NCI-H748 treated with DMSO at 0.1 percent for 48 hours (cell line): ENCODE data around the gene LTBP1.

ENCODE experiments used
- DNase-seq: peaks from one replicate; lab custom pipeline; 2025; lab: John Stamatoyannopoulos, UW

Gene LTBP1

DNA sequence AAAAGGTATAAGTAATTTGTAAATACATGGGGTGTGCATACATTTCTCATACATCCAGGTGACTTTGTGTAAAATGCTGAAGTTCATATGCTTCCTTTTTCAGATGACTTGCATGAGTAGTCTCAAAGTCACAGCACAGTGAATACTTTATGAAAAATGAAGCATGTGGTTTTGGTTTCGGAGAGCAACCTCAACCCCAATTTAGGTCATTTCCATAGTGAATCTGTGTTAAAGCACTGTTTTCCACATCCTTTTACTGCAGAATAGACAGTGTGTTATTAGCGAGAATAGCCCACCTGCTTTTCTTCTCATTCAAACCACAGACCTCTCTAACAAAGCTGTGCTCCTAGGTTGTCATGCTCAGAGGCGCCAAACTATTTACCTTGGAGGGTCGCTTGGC is 325.2 kb downstream of the LTBP1 start:
- no peak for DNase-seq

DNA sequence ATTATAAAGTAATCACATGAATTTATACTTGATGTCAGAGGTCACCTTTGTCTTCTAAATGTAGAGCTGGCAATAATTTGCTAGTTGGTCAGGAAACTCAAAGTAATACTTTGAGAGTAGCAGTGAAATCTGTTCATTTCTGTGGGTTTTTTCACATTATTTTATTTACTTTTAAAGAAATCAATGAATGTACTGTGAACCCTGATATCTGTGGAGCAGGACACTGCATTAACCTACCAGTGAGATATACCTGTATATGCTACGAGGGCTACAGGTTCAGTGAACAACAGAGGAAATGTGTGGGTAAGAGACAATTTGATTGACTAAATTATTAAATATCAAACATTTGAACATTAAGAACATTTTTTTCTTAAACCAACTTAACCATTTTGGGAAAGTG is 326.7 kb downstream of the LTBP1 start:
- no peak for DNase-seq

DNA sequence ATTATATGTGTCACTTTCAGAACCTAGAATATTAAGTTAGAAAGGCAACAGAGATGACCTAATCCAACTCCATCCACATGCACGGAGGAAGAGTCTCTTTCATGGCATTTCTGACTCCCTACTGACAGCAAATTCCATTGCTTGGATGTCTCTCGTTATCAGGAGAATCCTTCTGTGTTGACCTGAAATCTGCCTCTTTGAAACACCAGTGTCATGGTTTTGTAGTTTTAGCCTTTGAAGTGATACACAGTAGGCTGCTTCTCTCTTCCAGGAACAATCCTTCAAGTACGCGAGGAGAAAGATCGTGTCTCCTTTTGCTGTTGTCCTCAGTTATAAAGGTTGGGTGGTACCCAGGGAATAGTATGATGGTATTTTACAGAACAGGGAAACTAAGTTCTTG is 327.8 kb downstream of the LTBP1 start:
- no peak for DNase-seq

DNA sequence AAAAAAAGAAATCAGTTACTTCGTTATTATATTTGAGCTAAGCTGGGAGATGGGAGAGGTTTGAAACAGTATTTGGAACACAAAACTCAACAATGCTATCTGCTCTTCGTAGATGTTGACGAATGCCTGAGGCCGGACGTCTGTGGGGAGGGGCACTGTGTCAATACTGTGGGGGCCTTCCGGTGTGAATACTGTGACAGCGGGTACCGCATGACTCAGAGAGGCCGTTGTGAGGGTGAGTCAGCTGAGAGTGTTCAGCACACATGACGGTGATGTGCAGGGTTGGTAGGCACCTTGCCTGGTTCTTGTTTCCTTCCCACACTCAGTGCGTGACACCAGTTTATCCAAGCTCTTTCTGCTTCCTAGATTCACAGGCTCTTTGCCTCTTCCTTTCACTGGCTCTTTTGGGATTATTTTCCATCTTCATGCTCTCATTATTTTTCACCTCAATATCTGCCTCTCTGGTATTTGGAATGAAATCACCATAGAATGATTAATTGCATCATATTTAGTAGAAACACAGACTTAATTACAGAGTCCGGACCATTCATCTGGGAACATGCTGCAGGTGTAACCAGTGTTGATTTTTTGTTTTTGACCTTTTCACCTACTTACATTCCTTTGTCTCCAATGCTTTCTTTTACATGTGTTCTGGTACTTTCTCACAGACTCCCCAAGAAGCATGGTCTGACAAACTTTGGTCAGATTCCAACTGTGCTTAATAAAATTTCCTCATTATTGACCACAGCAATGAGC is 329.1 kb downstream of the LTBP1 start:
- no peak for DNase-seq

GRCh38 chr2:33277002-33277426 is 330.3 kb downstream of the LTBP1 start:
- DNase-seq = no peak

GRCh38 chr2:33278245-33278943 is 331.6 kb downstream of the LTBP1 start:
- DNase-seq = no peak

GRCh38 chr2:33284287-33284686 is 337.5 kb downstream of the LTBP1 start:
- no peak for DNase-seq

DNA sequence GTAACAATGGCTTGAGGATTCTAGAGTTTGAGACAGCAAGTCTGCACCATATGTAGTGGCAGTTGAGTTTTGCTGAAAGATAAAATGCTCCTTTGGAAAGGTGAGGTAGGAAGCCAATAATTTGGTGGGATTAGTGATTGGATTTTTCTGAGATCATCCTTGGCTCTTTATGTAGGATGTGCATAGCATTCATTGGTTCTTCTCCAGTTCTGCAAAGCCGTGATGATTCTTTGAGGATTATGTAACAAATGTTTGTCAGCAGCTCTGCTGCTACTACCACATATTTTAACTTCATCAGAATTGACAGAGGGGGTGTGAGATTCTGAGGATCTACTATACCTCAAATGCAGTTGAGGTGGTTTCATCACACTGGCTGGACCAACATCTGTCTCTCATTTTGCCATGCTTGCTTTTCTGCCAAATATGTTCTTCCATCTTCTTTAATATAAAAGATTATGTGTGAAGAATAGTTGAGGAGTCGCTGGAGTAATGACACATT is 340.8 kb downstream of the LTBP1 start:
- DNase-seq = no peak

- peak; percentile 12 for DNase-seq
Measured at GRCh38 chr2:33288011-33288410, 341.3 kb downstream of the LTBP1 start.

- DNase-seq = no peak
Measured at GRCh38 chr2:33289961-33290360, 343.2 kb downstream of the LTBP1 start.

- DNase-seq = peak; percentile 47
Measured at GRCh38 chr2:33291278-33292013, 344.7 kb downstream of the LTBP1 start.

GRCh38 chr2:33292063-33292462 is 345.3 kb downstream of the LTBP1 start:
- DNase-seq = no peak

- peak; percentile 88 for DNase-seq
Measured at GRCh38 chr2:33292981-33293595, 346.3 kb downstream of the LTBP1 start.

DNA sequence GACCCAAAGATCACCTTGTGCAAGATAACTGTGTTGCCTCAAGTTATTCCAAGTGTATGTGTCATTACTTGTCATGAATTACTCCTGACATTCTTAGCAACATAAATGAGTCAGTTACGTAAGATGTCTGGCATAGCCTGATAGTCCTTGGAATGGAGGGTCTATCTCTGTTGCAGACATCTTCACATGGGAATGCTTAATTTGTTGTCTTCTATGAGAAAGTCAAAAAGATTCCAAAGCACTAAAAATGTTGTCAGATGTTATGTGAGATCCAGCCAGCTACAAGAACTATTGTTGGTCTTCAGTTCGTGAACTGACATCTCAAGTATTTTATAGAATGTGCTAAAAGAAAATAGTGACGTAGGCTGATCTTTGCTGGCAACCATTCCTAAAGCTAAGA is 351.5 kb downstream of the LTBP1 start:
- DNase-seq = no peak

DNA sequence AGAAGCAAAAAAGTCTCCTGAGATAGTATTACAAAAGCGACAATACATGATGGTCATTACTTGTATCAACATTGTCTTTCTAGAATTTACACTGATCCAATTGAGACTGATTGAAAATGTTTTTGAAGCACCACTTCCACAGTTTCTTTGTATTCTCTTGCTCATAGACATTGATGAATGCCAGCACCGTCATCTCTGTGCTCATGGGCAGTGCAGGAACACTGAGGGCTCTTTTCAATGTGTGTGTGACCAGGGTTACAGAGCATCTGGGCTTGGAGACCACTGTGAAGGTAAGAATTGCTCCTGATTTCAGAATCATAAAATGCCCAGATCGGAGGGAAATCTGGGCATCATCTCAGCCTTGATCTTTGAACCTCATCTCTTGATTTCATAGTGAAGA is 354.6 kb downstream of the LTBP1 start:
- no peak for DNase-seq

GRCh38 chr2:33302348-33302747 is 355.6 kb downstream of the LTBP1 start:
- DNase-seq = no peak

GRCh38 chr2:33304032-33304864 is 357.5 kb downstream of the LTBP1 start:
- DNase-seq = peak; percentile 20

GRCh38 chr2:33307659-33308270 is 361.0 kb downstream of the LTBP1 start:
- no peak for DNase-seq

DNA sequence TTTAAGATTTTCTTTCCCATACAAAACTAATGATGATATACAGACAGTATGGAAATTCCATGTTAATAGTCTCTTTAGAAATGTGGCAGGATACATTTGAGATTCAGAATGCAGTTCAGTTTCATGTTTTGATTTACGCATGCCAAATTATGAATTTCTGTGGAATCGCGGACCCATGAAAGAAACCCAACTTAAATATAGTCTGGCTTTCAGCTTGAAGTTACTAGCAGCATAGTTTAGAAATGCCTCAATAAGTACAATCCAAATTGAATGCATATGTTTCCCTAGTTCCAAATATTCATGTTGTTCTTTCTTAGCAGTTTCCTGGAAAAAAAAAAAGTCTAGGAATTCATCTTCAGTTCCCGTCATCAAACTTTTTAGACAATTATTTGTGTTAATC is 365.6 kb downstream of the LTBP1 start:
- no peak for DNase-seq

DNA sequence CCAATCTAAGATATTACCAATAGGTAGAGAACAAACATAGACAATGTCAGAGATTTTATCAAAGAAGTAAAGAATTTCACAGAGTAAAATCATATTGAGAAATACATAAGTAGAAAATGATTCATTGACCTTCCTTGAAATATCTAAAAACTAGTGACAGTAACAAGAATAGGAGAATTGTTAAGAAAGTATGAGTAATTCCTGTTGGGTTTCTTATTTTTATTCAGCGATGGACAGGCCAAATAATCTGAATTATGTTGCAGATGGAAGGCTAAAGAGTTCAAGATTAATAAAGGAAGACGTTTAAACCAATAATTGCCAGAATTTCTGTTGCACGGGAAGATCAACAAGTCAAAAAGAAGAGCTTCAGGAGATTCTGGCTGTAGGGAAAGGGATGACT is 366.3 kb downstream of the LTBP1 start:
- no peak for DNase-seq

- no peak for DNase-seq
Measured at GRCh38 chr2:33314541-33314940, 367.8 kb downstream of the LTBP1 start.
